ENCODE results near the gene TM9SF4.

DNA sequence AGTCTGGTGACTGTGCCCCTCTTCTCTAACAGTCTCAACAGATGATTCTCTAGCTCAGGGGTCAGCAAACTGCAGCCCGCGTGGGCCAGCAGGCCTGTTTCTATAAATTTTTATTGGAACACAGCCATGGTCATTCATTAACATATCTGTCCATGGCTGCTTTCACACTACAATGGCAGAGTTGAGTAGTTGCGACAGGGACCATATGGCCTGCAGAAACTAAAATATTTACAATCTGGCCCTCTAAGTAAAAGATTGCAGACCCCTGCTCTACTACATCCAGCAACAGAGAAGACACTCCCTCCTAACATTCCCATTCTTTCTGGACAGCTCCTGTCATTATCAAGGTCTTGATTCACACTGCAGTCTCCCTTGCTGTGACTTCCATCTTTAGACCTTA, 52.8 kb downstream of the TM9SF4 start:
- TF ChIP-seq POLR2AphosphoS5 (IDR thresholded peaks at IDR 0.05; ENCODE audit: low read depth, low read length) (no peak), TAF1 (IDR thresholded peaks at IDR 0.05; ENCODE audit: low read depth, low read length) (no peak)

Data from GM12891 (cell line).